Measurements from ENCODE around the gene CMYA5. TPM values are rescaled to one million over a fixed set of nuclear protein-coding genes. Genes with fewer than 3 reads are reported as not detected.

CMYA5 gene
- total RNA-seq, 1 experiment from 2014 or later = 0.81 TPM

GRCh38 chr5:79716839-79717238 lies 27.2 kb downstream of the CMYA5 start:
- ChIA-PET POLR2A (ENCODE audit: unreplicated experiment) (no interaction called here), CTCF (interaction anchor here (0.6 kb wide), 1 partner anchor 105 kb away, joined by 4 read pairs; no protein-coding TSS in a partner anchor)
- no peaks in the 10 kb centered on the region for H4K20me1 ChIP-seq (ENCODE audit: insufficient read depth)

GRCh38 chr5:79720096-79720495 lies 30.5 kb downstream of the CMYA5 start:
- ChIA-PET POLR2A (ENCODE audit: unreplicated experiment) (no interaction called here), CTCF (no interaction called here)
- Histone ChIP-seq H3K27ac (no peak overlapping the region), H3K27me3 (ENCODE audit: insufficient read depth, low read depth) (no peaks in the 10 kb centered on the region), H3K4me3 (no peak overlapping the region), H3K9me2 (ENCODE audit: insufficient read depth) (no peaks in the 10 kb centered on the region), H3F3A (ENCODE audit: insufficient read depth, low read depth) (no peaks in the 10 kb centered on the region), H3K79me2 (ENCODE audit: low read depth) (no peaks in the 10 kb centered on the region), H3K36me3 (ENCODE audit: low read depth) (no peaks in the 10 kb centered on the region), H3K4me1 (replicated peaks; ENCODE audit: insufficient read depth) (no peaks in the 10 kb centered on the region), H3K9me3 (ENCODE audit: insufficient read depth, low read depth) (peaks cover 18% of the 10 kb centered on the region), H3K4me2 (no peak overlapping the region), H4K20me1 (ENCODE audit: insufficient read depth) (no peaks in the 10 kb centered on the region), H2AFZ (no peak overlapping the region)
- no peak for DNase-seq
- TF ChIP-seq, protein P1, sequence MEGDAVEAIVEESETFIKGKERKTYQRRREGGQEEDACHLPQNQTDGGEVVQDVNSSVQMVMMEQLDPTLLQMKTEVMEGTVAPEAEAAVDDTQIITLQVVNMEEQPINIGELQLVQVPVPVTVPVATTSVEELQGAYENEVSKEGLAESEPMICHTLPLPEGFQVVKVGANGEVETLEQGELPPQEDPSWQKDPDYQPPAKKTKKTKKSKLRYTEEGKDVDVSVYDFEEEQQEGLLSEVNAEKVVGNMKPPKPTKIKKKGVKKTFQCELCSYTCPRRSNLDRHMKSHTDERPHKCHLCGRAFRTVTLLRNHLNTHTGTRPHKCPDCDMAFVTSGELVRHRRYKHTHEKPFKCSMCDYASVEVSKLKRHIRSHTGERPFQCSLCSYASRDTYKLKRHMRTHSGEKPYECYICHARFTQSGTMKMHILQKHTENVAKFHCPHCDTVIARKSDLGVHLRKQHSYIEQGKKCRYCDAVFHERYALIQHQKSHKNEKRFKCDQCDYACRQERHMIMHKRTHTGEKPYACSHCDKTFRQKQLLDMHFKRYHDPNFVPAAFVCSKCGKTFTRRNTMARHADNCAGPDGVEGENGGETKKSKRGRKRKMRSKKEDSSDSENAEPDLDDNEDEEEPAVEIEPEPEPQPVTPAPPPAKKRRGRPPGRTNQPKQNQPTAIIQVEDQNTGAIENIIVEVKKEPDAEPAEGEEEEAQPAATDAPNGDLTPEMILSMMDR (conservative IDR thresholded peaks at IDR 0.05) = no peak
- TF ChIP-seq EZH2 (IDR thresholded peaks at IDR 0.05; ENCODE audit: low read depth) = no peak
- intact Hi-C loops (cut with micrococcal nuclease; ENCODE audit: unreplicated experiment) = no loop called here
- BruUV-seq (replicated peaks) = no TSS peak

More at GRCh38 chr5:79716839-79717238, 27.2 kb downstream of the CMYA5 start:
- H3K9me2 ChIP-seq (ENCODE audit: insufficient read depth) = no peaks in the 10 kb centered on the region
- H3K27ac ChIP-seq = no peak overlapping the region
- H3K4me2 ChIP-seq = no peak overlapping the region
- no peaks in the 10 kb centered on the region for H3K27me3 ChIP-seq (ENCODE audit: insufficient read depth, low read depth)
- H3K4me3 ChIP-seq = no peak overlapping the region
- H3F3A ChIP-seq (ENCODE audit: insufficient read depth, low read depth) = no peaks in the 10 kb centered on the region
- H3K9me3 ChIP-seq (ENCODE audit: insufficient read depth, low read depth) = peaks cover 13% of the 10 kb centered on the region
- no peak for TF ChIP-seq EZH2 (IDR thresholded peaks at IDR 0.05; ENCODE audit: low read depth)
- TF ChIP-seq, protein P1 (conservative IDR thresholded peaks at IDR 0.05) = no peak
- no peaks in the 10 kb centered on the region for H3K79me2 ChIP-seq (ENCODE audit: low read depth)
- no peak overlapping the region for H2AFZ ChIP-seq
- no peaks in the 10 kb centered on the region for H3K36me3 ChIP-seq (ENCODE audit: low read depth)
- no peaks in the 10 kb centered on the region for H3K4me1 ChIP-seq (replicated peaks; ENCODE audit: insufficient read depth)
- no TSS peak for BruUV-seq (replicated peaks)
- no peak for DNase-seq
- intact Hi-C loops (cut with micrococcal nuclease; ENCODE audit: unreplicated experiment) = no loop called here

- POLR2A ChIA-PET (ENCODE audit: unreplicated experiment) = no interaction called here
- no peak overlapping the region for H3K4me3 ChIP-seq
- H3K4me1 ChIP-seq (replicated peaks; ENCODE audit: insufficient read depth) = no peaks in the 10 kb centered on the region
- CTCF ChIA-PET = no interaction called here
- no peaks in the 10 kb centered on the region for H4K20me1 ChIP-seq (ENCODE audit: insufficient read depth)
- intact Hi-C loops (cut with micrococcal nuclease; ENCODE audit: unreplicated experiment) = no loop called here
- H3K9me2 ChIP-seq (ENCODE audit: insufficient read depth) = no peaks in the 10 kb centered on the region
- no peaks in the 10 kb centered on the region for H3K36me3 ChIP-seq (ENCODE audit: low read depth)
- no peak overlapping the region for H3K27ac ChIP-seq
- no peak for TF ChIP-seq EZH2 (IDR thresholded peaks at IDR 0.05; ENCODE audit: low read depth)
- TF ChIP-seq, protein P1 (conservative IDR thresholded peaks at IDR 0.05) = no peak
- no peaks in the 10 kb centered on the region for H3K9me3 ChIP-seq (ENCODE audit: insufficient read depth, low read depth)
- BruUV-seq (replicated peaks) = no TSS peak
- H3K79me2 ChIP-seq (ENCODE audit: low read depth) = no peaks in the 10 kb centered on the region
- no peaks in the 10 kb centered on the region; the same call in 1 of the 2 replicates for H3F3A ChIP-seq (ENCODE audit: insufficient read depth, low read depth)
- H3K27me3 ChIP-seq (ENCODE audit: insufficient read depth, low read depth) = peaks cover 20% of the 10 kb centered on the region; the same call in 1 of the 2 replicates
- H2AFZ ChIP-seq = no peak overlapping the region
- no peak for DNase-seq
- H3K4me2 ChIP-seq = no peak overlapping the region
These were observed 38.1 kb downstream of the CMYA5 start for GRCh38 chr5:79727451-79728355.
